ENCODE data around the gene ZNF726. TPM values are rescaled to one million over a fixed set of nuclear protein-coding genes. Genes with fewer than 3 reads are reported as not detected.
"Not testable (repeated sequence)": the region's sequence is repeated elsewhere in the genome, so short reads cannot be mapped to it uniquely, and the experiment has no call there.

Gene ZNF726
- total and polyA plus RNA-seq, 2 experiments from 2014 or later, result 0.48 to 0.66 TPM

DNA sequence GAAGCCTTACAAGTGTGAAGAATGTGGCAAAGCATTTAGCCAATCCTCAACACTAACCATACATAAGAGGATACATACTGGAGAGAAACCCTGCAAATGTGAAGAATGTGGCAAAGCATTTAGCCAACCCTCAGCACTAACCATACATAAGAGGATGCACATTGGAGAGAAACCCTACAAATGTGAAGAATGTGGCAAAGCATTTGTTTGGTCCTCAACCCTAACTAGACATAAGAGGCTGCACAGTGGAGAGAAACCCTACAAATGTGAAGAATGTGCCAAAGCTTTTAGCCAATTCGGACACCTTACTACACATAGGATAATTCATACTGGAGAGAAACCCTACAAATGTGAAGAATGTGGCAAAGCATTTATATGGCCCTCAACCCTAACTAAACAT lies 18.2 kb downstream of the ZNF726 start:
- Histone ChIP-seq H3K9me2 (ENCODE audit: insufficient read depth) (no peaks in the 10 kb centered on the region), H3K79me2 (replicated peaks; ENCODE audit: insufficient read depth) (no peaks in the 10 kb centered on the region), H3F3A (replicated peaks; ENCODE audit: low read depth) (no peaks in the 10 kb centered on the region), H4K20me1 (replicated peaks; ENCODE audit: insufficient read depth) (no peaks in the 10 kb centered on the region), H3K27me3 (ENCODE audit: insufficient read depth) (no peaks in the 10 kb centered on the region), H2AFZ (no peak overlapping the region), H3K36me3 (ENCODE audit: insufficient read depth) (peaks cover 10% of the 10 kb centered on the region; the same call in 1 of the 2 replicates), H3K4me3 (no peak overlapping the region), H3K4me1 (ENCODE audit: insufficient read depth) (no peaks in the 10 kb centered on the region), H3K27ac (ENCODE audit: low read depth) (no peak overlapping the region), H3K4me2 (no peak overlapping the region)
- peaks cover 6% of the 10 kb centered on the region for H3K27me3 Mint-ChIP-seq (ENCODE audit: insufficient read depth, low read depth, poor library complexity)
- no peak overlapping the region for H3K27ac Mint-ChIP-seq
- peaks cover 84% of the 10 kb centered on the region for H3K36me3 Mint-ChIP-seq (ENCODE audit: low read depth)
- DNase-seq (ENCODE audit: low spot score) (no peak), ATAC-seq (no peak)
- H3K4me3 Mint-ChIP-seq, result no peak overlapping the region
- TF ChIP-seq EZH2 (IDR thresholded peaks at IDR 0.05; ENCODE audit: low read depth, unreplicated experiment), result no peak
- TF ChIP-seq EZH2phosphoT487 (IDR thresholded peaks at IDR 0.05; ENCODE audit: unreplicated experiment), result no peak
- TF ChIP-seq POLR2AphosphoS5 (IDR thresholded peaks at IDR 0.05; ENCODE audit: low read depth), result no peak
- no peaks in the 10 kb centered on the region for H3K4me1 Mint-ChIP-seq
- H3K9me3 Mint-ChIP-seq, result peaks cover 82% of the 10 kb centered on the region

DNA sequence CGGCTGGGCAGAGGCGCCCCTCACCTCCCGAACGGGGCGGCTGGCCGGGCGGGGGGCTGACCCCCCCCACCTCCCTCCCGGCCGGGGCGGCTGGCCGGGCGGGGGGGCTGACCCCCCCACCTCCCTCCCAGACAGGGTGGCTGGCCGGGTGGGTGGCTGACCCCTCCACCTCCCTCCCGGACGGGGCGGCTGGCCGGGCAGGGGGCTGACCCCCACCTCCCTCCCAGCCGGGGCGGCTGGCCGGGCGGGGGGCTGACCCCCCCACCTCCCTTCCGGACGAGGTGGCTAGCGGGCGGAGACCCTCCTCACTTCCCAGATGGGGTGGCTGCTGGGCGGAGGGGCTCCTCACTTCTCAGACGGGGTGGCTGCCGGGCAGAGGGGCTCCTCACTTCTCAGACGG lies 22.3 kb downstream of the ZNF726 start:
- not testable (repeated sequence) for H3K27ac Mint-ChIP-seq; H3K27me3 ChIP-seq (ENCODE audit: insufficient read depth); H3K36me3 ChIP-seq (ENCODE audit: insufficient read depth); H3K79me2 ChIP-seq (replicated peaks; ENCODE audit: insufficient read depth); H3K27me3 Mint-ChIP-seq (ENCODE audit: insufficient read depth, low read depth, poor library complexity); H3K4me3 Mint-ChIP-seq; H4K20me1 ChIP-seq (replicated peaks; ENCODE audit: insufficient read depth); H3K4me2 ChIP-seq; H3K27ac ChIP-seq (ENCODE audit: low read depth); H3K4me1 ChIP-seq (ENCODE audit: insufficient read depth); ATAC-seq; H3K4me1 Mint-ChIP-seq; H2AFZ ChIP-seq; DNase-seq (ENCODE audit: low spot score); H3F3A ChIP-seq (replicated peaks; ENCODE audit: low read depth); H3K9me2 ChIP-seq (ENCODE audit: insufficient read depth); H3K4me3 ChIP-seq
- Mint-ChIP-seq H3K36me3 (ENCODE audit: low read depth) (peaks cover 85% of the 10 kb centered on the region), H3K9me3 (peaks cover 90% of the 10 kb centered on the region)

DNA sequence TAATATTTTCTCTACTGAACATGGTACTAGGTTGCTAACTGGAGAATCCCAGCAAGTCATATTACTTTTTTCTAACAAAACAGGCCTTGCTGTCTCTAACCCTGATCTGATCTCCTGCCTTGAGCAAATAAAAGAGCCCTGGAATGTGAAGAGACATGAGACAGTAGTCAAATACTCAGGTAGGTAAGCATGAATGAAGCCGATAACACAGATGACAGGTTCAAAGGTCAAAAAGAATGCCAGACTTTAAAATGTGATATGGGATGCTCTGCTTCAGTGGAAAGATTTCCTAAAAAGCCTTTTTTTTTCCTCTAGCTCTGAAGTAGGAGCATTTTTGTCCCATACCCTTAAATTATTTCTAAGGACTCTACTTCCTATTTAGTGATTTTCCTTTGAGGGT lies 28.7 kb downstream of the ZNF726 start:
- Mint-ChIP-seq H3K36me3 (ENCODE audit: low read depth) (peaks cover 91% of the 10 kb centered on the region), H3K4me3 (no peak overlapping the region), H3K9me3 (peaks cover 77% of the 10 kb centered on the region)

More for the DNA sequence above, 28.7 kb downstream of the ZNF726 start:
- H3K27me3 ChIP-seq (ENCODE audit: insufficient read depth), result no peaks in the 10 kb centered on the region
- H3K79me2 ChIP-seq (replicated peaks; ENCODE audit: insufficient read depth), result no peaks in the 10 kb centered on the region
- Mint-ChIP-seq H3K27me3 (ENCODE audit: insufficient read depth, low read depth, poor library complexity) (no peaks in the 10 kb centered on the region), H3K27ac (no peak overlapping the region), H3K4me1 (no peaks in the 10 kb centered on the region)
- TF ChIP-seq, protein P1, sequence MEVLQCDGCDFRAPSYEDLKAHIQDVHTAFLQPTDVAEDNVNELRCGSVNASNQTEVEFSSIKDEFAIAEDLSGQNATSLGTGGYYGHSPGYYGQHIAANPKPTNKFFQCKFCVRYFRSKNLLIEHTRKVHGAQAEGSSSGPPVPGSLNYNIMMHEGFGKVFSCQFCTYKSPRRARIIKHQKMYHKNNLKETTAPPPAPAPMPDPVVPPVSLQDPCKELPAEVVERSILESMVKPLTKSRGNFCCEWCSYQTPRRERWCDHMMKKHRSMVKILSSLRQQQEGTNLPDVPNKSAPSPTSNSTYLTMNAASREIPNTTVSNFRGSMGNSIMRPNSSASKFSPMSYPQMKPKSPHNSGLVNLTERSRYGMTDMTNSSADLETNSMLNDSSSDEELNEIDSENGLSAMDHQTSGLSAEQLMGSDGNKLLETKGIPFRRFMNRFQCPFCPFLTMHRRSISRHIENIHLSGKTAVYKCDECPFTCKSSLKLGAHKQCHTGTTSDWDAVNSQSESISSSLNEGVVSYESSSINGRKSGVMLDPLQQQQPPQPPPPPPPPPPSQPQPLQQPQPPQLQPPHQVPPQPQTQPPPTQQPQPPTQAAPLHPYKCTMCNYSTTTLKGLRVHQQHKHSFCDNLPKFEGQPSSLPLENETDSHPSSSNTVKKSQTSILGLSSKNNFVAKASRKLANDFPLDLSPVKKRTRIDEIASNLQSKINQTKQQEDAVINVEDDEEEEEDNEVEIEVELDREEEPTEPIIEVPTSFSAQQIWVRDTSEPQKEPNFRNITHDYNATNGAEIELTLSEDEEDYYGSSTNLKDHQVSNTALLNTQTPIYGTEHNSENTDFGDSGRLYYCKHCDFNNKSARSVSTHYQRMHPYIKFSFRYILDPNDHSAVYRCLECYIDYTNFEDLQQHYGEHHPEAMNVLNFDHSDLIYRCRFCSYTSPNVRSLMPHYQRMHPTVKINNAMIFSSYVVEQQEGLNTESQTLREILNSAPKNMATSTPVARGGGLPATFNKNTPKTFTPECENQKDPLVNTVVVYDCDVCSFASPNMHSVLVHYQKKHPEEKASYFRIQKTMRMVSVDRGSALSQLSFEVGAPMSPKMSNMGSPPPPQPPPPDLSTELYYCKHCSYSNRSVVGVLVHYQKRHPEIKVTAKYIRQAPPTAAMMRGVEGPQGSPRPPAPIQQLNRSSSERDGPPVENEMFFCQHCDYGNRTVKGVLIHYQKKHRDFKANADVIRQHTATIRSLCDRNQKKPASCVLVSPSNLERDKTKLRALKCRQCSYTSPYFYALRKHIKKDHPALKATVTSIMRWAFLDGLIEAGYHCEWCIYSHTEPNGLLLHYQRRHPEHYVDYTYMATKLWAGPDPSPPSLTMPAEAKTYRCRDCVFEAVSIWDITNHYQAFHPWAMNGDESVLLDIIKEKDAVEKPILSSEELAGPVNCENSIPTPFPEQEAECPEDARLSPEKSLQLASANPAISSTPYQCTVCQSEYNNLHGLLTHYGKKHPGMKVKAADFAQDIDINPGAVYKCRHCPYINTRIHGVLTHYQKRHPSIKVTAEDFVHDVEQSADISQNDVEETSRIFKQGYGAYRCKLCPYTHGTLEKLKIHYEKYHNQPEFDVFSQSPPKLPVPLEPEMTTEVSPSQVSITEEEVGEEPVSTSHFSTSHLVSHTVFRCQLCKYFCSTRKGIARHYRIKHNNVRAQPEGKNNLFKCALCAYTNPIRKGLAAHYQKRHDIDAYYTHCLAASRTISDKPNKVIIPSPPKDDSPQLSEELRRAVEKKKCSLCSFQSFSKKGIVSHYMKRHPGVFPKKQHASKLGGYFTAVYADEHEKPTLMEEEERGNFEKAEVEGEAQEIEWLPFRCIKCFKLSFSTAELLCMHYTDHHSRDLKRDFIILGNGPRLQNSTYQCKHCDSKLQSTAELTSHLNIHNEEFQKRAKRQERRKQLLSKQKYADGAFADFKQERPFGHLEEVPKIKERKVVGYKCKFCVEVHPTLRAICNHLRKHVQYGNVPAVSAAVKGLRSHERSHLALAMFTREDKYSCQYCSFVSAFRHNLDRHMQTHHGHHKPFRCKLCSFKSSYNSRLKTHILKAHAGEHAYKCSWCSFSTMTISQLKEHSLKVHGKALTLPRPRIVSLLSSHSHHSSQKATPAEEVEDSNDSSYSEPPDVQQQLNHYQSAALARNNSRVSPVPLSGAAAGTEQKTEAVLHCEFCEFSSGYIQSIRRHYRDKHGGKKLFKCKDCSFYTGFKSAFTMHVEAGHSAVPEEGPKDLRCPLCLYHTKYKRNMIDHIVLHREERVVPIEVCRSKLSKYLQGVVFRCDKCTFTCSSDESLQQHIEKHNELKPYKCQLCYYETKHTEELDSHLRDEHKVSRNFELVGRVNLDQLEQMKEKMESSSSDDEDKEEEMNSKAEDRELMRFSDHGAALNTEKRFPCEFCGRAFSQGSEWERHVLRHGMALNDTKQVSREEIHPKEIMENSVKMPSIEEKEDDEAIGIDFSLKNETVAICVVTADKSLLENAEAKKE (CRISPR knock-in tag; IDR thresholded peaks at IDR 0.05), result no peak
- TF ChIP-seq, protein P2, sequence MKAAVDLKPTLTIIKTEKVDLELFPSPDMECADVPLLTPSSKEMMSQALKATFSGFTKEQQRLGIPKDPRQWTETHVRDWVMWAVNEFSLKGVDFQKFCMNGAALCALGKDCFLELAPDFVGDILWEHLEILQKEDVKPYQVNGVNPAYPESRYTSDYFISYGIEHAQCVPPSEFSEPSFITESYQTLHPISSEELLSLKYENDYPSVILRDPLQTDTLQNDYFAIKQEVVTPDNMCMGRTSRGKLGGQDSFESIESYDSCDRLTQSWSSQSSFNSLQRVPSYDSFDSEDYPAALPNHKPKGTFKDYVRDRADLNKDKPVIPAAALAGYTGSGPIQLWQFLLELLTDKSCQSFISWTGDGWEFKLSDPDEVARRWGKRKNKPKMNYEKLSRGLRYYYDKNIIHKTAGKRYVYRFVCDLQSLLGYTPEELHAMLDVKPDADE (IDR thresholded peaks at IDR 0.05), result no peak
- H3K4me2 ChIP-seq, result no peak overlapping the region
- H4K20me1 ChIP-seq (replicated peaks; ENCODE audit: insufficient read depth), result no peaks in the 10 kb centered on the region
- H3K36me3 ChIP-seq (ENCODE audit: insufficient read depth), result no peaks in the 10 kb centered on the region
- DNase-seq (ENCODE audit: low spot score) (no peak), ATAC-seq (no peak)
- no peaks in the 10 kb centered on the region for H3F3A ChIP-seq (replicated peaks; ENCODE audit: low read depth)
- no peaks in the 10 kb centered on the region for H3K9me2 ChIP-seq (ENCODE audit: insufficient read depth)
- no peak overlapping the region for H3K27ac ChIP-seq (ENCODE audit: low read depth)
- no peak overlapping the region for H3K4me3 ChIP-seq
- H2AFZ ChIP-seq, result no peak overlapping the region
- no peaks in the 10 kb centered on the region for H3K4me1 ChIP-seq (ENCODE audit: insufficient read depth)

All from GM23338 (cell line).